HepG2 (cell line): ENCODE data around the gene CCDC3. TPM values are rescaled to one million over a fixed set of nuclear protein-coding genes. Genes with fewer than 3 reads are reported as not detected.

ENCODE experiments used
- ATAC-seq: fragments of 200-7000 bp; cut with Tn5 transposase; 3 replicates; pipeline ENCODE4 v1.9.1; 2020; ENCODE audit warnings: mild to moderate bottlenecking, moderate library complexity
- BruUV-seq: library from RNA; stranded (reverse); fragments of 400-500 nt; replicated peaks from 2 replicates; lab custom pipeline; 2021; lab: Mats Ljungman, UMichigan
- CTCF ChIA-PET: fragments of 300-600 bp; formaldehyde crosslinking; extraction: SDS; loops from one replicate; lab custom pipeline; 2021; ENCODE audit warnings: low total read pairs, inconsistent platforms, low intra/inter-chr PET ratio; lab: Yijun Ruan, JAX
- POLR2A ChIA-PET: fragments of 350-600 bp; sonication (Branson Sonifier 250); formaldehyde crosslinking; loops from one replicate; lab custom pipeline; 2020; ENCODE audit warnings: antibody characterized with exemption, inconsistent platforms; lab: Yijun Ruan, JAX
- DNase-seq: peaks from one replicate; pipeline ENCODE4 v3.0.0-alpha.2; 2015; ENCODE audit warnings: low spot score
- FAIRE-seq: peaks from 3 replicates; lab custom pipeline; 2011; peaks lifted over from hg19 to GRCh38; lab: Jason Lieb, UNC
- H2AFZ ChIP-seq: one replicate; pipeline ENCODE4 v1.6.1; 2011; ENCODE audit warnings: low read length, inconsistent platforms
- H3K27ac ChIP-seq: fragments of 300-600 bp; 3 replicates; pipeline ENCODE4 v1.8.0; 2011; ENCODE audit warnings: mixed run types, mild to moderate bottlenecking, mixed read lengths, low read length, inconsistent platforms; ENCODE audit not compliant: insufficient read depth; ENCODE audit errors: extremely low read length
- H3K27me3 ChIP-seq, 2 experiments: fragments of 200-600 bp in 1 of 2; 2 replicates in 1 of 2; 3 replicates in 1 of 2; pipeline versions ENCODE4 v1.6.0 to v1.8.0; 2011; ENCODE audit warnings: low read length in 2 of 2, mild to moderate bottlenecking in 2 of 2, moderate library complexity in 2 of 2, inconsistent platforms in 1 of 2; ENCODE audit not compliant: insufficient read depth in 2 of 2, control insufficient read depth in 1 of 2
- H3K36me3 ChIP-seq, 2 experiments: fragments of 200-600 bp in 1 of 2; replicated peaks in 1 of 2; 2 replicates in 1 of 2; 3 replicates in 1 of 2; pipeline versions ENCODE4 v1.5.1 to v1.8.0; 2011; ENCODE audit warnings: low read length in 2 of 2, inconsistent platforms in 1 of 2; ENCODE audit not compliant: insufficient read depth in 2 of 2, control insufficient read depth in 1 of 2
- H3K4me1 ChIP-seq: 2 replicates; pipeline ENCODE4 v1.5.1; 2012; ENCODE audit warnings: low read length, inconsistent platforms; ENCODE audit not compliant: insufficient read depth
- H3K4me2 ChIP-seq: 2 replicates; pipeline ENCODE4 v1.6.0; 2011; ENCODE audit warnings: low read depth, low read length, inconsistent platforms
- H3K4me3 ChIP-seq, 3 experiments: fragments of 200-600 bp in 1 of 3; sonication (generic), shearing (Covaris generic) in 1 of 3; replicated peaks in 1 of 3; 2 replicates each; pipeline ENCODE4 v1.5.1; 2011 to 2016; ENCODE audit warnings: low read length in 3 of 3, inconsistent platforms in 2 of 3, low read depth in 2 of 3, mild to moderate bottlenecking in 2 of 3, control low read depth in 1 of 3, mixed read lengths in 1 of 3; ENCODE audit not compliant: insufficient read depth in 1 of 3
- H3K79me2 ChIP-seq: one replicate; pipeline ENCODE4 v1.6.1; 2011; ENCODE audit warnings: low read length, inconsistent platforms; ENCODE audit not compliant: insufficient read depth
- H3K9ac ChIP-seq: 2 replicates; pipeline ENCODE4 v1.6.0; 2011; ENCODE audit warnings: mild to moderate bottlenecking, low read depth, low read length, inconsistent platforms; ENCODE audit not compliant: insufficient read depth
- H3K9me3 ChIP-seq: 2 replicates; pipeline ENCODE4 v1.5.1; 2012; ENCODE audit warnings: mild to moderate bottlenecking, low read length
- H4K20me1 ChIP-seq: 2 replicates; pipeline ENCODE4 v1.6.0; 2011; ENCODE audit warnings: inconsistent platforms, mild to moderate bottlenecking, low read length, moderate library complexity; ENCODE audit not compliant: insufficient read depth
- ARID2 ChIP-seq: sonication (generic); formaldehyde crosslinking; IDR thresholded peaks from 2 replicates; pipeline ENCODE4 v1.8.1; 2022; ENCODE audit warnings: mild to moderate bottlenecking, missing genetic modification reagents, borderline replicate concordance
- BORCS8-MEF2B ChIP-seq: sonication (generic); formaldehyde crosslinking; IDR thresholded peaks from 2 replicates; pipeline ENCODE4 v1.8.0; 2022; ENCODE audit warnings: mild to moderate bottlenecking, missing genetic modification reagents
- DZIP1 ChIP-seq: sonication (generic); formaldehyde crosslinking; IDR thresholded peaks from 2 replicates; pipeline ENCODE4 v1.5.0; 2020; ENCODE audit warnings: mild to moderate bottlenecking, missing genetic modification reagents
- SP4 ChIP-seq: sonication (generic); formaldehyde crosslinking; IDR thresholded peaks from 2 replicates; pipeline ENCODE4 v1.8.1; 2023; ENCODE audit warnings: mild to moderate bottlenecking, missing genetic modification reagents
- TARDBP ChIP-seq: sonication (generic); formaldehyde crosslinking; IDR thresholded peaks from 2 replicates; pipeline ENCODE4 v1.8.0; 2022; ENCODE audit warnings: mild to moderate bottlenecking, missing genetic modification reagents
- ZFY ChIP-seq: sonication (generic); formaldehyde crosslinking; IDR thresholded peaks from 2 replicates; pipeline ENCODE4 v1.4.0; 2020; ENCODE audit warnings: missing genetic modification reagents
- ZNF350 ChIP-seq: sonication (generic); formaldehyde crosslinking; IDR thresholded peaks from 2 replicates; pipeline ENCODE4 v1.4.0; 2020; ENCODE audit warnings: mild to moderate bottlenecking, low read depth, missing genetic modification reagents, borderline replicate concordance
- ZNF512B ChIP-seq: sonication (generic); formaldehyde crosslinking; IDR thresholded peaks from 2 replicates; pipeline ENCODE4 v1.5.1; 2020; ENCODE audit warnings: missing genetic modification reagents, mild to moderate bottlenecking, borderline replicate concordance
- ZNF780A ChIP-seq: sonication (generic); formaldehyde crosslinking; IDR thresholded peaks from 2 replicates; pipeline ENCODE4 v1.8.0; 2022; ENCODE audit warnings: mild to moderate bottlenecking, missing genetic modification reagents, moderate library complexity
- WGBS: methylation state at CpG from one replicate; pipeline ENCODE4 v1.1.6; 2017; ENCODE audit warnings: low lambda C conversion rate; 5-methylcytosine and 5-hydroxymethylcytosine counted together
- in situ Hi-C: cut with HindIII; loops from 2 replicates; pipeline ENCODE4 v1.10.0; 2017; ENCODE audit warnings: low pct_unique_long_range_greater_than_20kb; ENCODE audit not compliant: extremely low pct_ligation_motif_present
- intact Hi-C: fragments of 100-400 bp; cut with micrococcal nuclease; formaldehyde crosslinking; loops from one replicate; pipeline ENCODE4 v1.10.0; 2022; ENCODE audit not compliant: unreplicated experiment
- polyA plus RNA-seq, 8 experiments: library from polyadenylated mRNA; depleted of rRNA in 3 of 8; stranded (reverse) in 7 of 8; unstranded in 1 of 8; fragments of >200 nt; fragmentation: Illumina TruSeq in 4 of 8; extraction: Trizol in 4 of 8; gene quantifications; 2 replicates each; pipeline versions ENCODE4 v1.2.1 to v1.2.3, GENCODE V29; 2011 to 2016; ENCODE audit warnings: low read depth in 4 of 8, missing spikeins in 1 of 8, mixed read lengths in 1 of 8; ENCODE audit not compliant: insufficient read depth in 1 of 8
- total RNA-seq, 5 experiments: library from RNA; depleted of rRNA; stranded (reverse); fragments of >200 nt; fragmentation: Illumina TruSeq; extraction: Trizol; gene quantifications; 2 replicates each; pipeline ENCODE4 v1.2.3, GENCODE V29; 2016; ENCODE audit warnings: low read depth in 1 of 5

CCDC3 gene
- total and polyA plus RNA-seq, 2 of the 13 experiments (the other 11 are each of a cell fraction or from before 2014, with no cell fraction given), result not detected

- no peak for FAIRE-seq
- TF ChIP-seq ZNF512B (CRISPR knock-in tag), result no peak
- TF ChIP-seq BORCS8-MEF2B, result no peak
- no peak for TF ChIP-seq ZNF350 (CRISPR knock-in tag)
- TF ChIP-seq ZNF780A, result no peak
- TF ChIP-seq ARID2 (CRISPR knock-in tag), result no peak
- no peak for TF ChIP-seq ZFY (CRISPR knock-in tag)
- TF ChIP-seq SP4 (CRISPR knock-in tag), result no peak
- TF ChIP-seq DZIP1, result no peak
- TF ChIP-seq TARDBP (CRISPR knock-in tag), result no peak
- POLR2A ChIA-PET, result no interaction called here
- H3K27me3 ChIP-seq, result peaks cover 0 to 2% of the 10 kb centered on the region in 2 experiments; a peak in 1 of 5 replicates
- 62% methylated on average over 6 of the region's 6 CpGs for WGBS
- H3K27ac ChIP-seq, result no peak overlapping the region
- H3K9me3 ChIP-seq, result no peaks in the 10 kb centered on the region
- CTCF ChIA-PET, result no interaction called here
- H3K4me2 ChIP-seq, result no peak overlapping the region
- H3K79me2 ChIP-seq, result no peaks in the 10 kb centered on the region
- H3K9ac ChIP-seq, result no peak overlapping the region
- no peak for DNase-seq
- no peaks in the 10 kb centered on the region for H3K36me3 ChIP-seq
- BruUV-seq, result no TSS peak
- intact Hi-C loops (no loop called here), in situ Hi-C loops (no loop called here)
- H2AFZ ChIP-seq, result no peak overlapping the region
- no peaks in the 10 kb centered on the region for H4K20me1 ChIP-seq
- no peak overlapping the region for H3K4me3 ChIP-seq
- H3K4me1 ChIP-seq, result no peaks in the 10 kb centered on the region; the same call in 1 of the 2 replicates
- no peak for ATAC-seq
Observed at GRCh38 chr10:13039761-13040160, 38.2 kb upstream of the CCDC3 start.
